Right lobe of liver (tissue), 4 donors: ENCODE data around the gene PRDM2.

Source experiments
- POLR2A ChIP-seq: fragments of 450-650 bp; IDR thresholded peaks from one replicate; pipeline ENCODE4 v1.6.1; 2017; ENCODE audit warnings: antibody characterized with exemption, mild to moderate bottlenecking
- TF ChIP-seq, protein P1 (sequence below), 4 donors: fragments of 200-600 bp in 3 of 4; fragments of 450-650 bp in 1 of 4; IDR thresholded peaks; one replicate each; pipeline versions ENCODE4 v1.5.1 to v1.8.0; 2016 to 2022; ENCODE audit warnings: antibody characterized with exemption in 4 of 4, mild to moderate bottlenecking in 2 of 4
- donor health status: DM: no; HTN: no; CAD: no.
- donor health status: DM: no; HTN: no; CAD: no.
- donor health status: DM: no; HTN: yes; CAD: no.

DNA sequence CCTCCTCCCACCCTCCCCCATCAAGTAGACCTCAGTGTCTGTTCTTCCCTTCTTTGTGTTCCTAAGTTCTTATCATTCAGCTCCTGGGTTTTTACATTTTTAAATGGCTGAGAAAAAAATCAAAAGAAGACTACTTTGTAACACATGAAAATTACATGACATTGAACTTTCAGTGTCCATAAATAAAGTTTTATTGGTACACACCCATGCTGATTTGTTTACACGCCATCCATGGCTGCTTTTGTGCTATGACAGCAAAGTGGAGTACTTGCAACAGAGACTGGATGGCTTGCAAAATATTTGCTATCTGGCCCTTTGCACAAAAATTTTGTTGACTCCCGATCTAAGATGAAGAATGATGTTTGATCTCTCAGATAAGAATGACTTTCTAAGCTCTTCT, 171.4 kb downstream of the PRDM2 start:
- TF ChIP-seq, protein P1, sequence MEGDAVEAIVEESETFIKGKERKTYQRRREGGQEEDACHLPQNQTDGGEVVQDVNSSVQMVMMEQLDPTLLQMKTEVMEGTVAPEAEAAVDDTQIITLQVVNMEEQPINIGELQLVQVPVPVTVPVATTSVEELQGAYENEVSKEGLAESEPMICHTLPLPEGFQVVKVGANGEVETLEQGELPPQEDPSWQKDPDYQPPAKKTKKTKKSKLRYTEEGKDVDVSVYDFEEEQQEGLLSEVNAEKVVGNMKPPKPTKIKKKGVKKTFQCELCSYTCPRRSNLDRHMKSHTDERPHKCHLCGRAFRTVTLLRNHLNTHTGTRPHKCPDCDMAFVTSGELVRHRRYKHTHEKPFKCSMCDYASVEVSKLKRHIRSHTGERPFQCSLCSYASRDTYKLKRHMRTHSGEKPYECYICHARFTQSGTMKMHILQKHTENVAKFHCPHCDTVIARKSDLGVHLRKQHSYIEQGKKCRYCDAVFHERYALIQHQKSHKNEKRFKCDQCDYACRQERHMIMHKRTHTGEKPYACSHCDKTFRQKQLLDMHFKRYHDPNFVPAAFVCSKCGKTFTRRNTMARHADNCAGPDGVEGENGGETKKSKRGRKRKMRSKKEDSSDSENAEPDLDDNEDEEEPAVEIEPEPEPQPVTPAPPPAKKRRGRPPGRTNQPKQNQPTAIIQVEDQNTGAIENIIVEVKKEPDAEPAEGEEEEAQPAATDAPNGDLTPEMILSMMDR (IDR thresholded peaks at IDR 0.05) = no peak
- TF ChIP-seq POLR2A = no peak
